ENCODE results near the gene ERCC6L2.

- TF ChIP-seq CTCF (IDR thresholded peaks at IDR 0.05) (no peak), POLR2A (IDR thresholded peaks at IDR 0.05) (no peak)
These were observed 66.5 kb downstream of the ERCC6L2 start for GRCh38 chr9:95942016-95942415.

All from Peyer's patch (tissue), 4 donors.